Stimulated activated CD8-positive, alpha-beta memory T cell treated with anti-CD3 and anti-CD28 coated beads, Interleukin-4, amount 100 ng/mL, for 4 hours (primary cell): ENCODE data around the gene VTCN1.
A peak's percentile ranks its signal among the peaks of the same experiment; 100 is the strongest.
"Not testable (repeated sequence)": the region's sequence is repeated elsewhere in the genome, so short reads cannot be mapped to it uniquely, and the experiment has no call there.

Experiments
- DNase-seq, 2 donors: peaks; one replicate each; pipeline ENCODE4 v3.0.0-alpha.2; 2020; ENCODE audit warnings: low read depth in 2 of 2, low spot score in 1 of 2

Gene VTCN1

DNA sequence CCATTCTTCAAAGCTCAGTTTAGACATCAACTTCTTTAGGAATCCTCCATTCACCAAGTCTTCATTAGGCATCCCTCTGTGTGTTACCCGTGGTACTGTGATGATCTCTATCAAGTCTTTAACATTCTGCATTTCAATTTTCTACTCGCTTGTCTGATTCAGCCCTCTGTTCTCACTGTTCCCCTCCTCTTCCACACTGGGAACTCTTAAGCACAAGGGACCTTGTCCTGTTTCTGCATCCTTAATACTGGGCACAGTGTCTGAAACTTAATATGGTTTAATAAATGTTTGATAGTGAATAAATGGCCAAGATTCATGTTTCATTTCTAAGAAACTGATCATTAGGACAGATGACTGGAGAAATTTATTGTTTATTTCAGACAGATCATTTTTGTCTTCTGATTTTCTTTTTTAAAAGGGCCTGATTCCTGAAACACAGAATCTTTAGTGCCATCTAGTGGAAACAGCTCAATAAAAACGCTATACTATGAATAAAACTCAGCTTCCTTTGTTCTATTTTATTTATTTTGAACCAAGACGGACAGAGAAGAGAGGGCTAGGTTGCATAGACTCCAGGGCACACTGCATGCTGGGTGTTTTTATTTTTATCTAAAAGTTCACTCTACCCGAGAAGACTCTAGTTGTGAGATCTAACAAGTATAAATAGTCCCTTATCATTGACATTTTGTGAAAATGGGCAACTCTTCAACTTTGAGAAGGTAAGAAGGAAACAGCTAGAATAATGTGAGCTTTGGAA, 82.2 kb downstream of the VTCN1 start:
- DNase-seq, result no peak

DNA sequence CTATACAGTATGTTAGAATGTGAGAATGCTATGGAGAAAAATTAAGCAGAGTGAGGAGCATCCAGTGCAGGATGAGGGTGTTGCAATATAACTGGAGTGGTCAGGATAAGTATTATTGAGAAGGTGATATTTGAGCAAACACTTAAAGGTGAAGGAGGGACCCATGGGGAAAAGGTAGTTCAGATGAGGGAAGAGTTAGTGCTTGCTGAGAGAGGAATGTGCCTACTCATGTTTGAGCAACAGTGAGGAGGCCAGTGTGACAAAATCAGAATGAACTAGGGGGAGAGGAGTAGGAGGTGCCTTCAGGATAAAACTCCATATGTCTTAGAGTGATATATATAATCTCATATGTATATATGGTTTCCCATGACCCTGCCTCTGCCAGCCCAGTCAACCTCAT, 82.9 kb downstream of the VTCN1 start:
- no peak for DNase-seq

DNA sequence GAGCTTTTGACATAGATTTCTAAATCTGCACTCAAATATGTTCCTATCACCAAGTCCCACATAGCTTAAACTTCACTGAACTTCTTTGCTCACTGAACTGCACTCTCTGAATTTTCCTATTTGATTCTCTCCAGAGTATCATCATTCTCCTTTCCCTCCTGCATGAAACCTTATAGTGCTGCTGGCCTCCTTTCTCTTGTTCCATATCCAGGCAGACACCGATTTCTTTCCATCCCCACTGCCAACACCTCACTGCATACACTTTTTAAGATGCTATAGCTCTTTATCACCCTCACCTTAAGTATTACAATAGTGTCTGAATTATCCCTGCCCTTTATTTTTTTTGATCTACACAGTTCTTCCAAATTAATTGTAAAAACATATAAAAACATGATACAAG, 86.1 kb downstream of the VTCN1 start:
- no peak for DNase-seq

DNA sequence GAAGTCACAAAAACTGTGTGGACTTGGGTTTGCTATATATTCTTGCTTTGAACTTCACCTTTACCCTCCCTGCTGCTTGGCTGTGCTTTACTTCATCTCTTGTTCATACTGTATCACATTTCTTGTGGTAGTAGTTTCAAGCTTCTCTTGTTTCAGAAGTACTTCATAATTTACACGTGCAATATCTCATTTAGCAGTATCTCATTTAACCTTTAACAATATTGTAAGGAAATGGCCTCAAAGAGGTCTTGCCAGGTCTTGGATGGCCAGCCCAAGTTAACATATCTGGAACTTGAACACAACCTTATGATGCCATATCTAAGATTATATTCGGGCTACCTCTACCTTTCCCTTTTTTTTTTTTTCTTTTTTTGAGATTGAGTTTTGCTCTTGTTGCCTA, 87.5 kb downstream of the VTCN1 start:
- DNase-seq, result no peak

DNA sequence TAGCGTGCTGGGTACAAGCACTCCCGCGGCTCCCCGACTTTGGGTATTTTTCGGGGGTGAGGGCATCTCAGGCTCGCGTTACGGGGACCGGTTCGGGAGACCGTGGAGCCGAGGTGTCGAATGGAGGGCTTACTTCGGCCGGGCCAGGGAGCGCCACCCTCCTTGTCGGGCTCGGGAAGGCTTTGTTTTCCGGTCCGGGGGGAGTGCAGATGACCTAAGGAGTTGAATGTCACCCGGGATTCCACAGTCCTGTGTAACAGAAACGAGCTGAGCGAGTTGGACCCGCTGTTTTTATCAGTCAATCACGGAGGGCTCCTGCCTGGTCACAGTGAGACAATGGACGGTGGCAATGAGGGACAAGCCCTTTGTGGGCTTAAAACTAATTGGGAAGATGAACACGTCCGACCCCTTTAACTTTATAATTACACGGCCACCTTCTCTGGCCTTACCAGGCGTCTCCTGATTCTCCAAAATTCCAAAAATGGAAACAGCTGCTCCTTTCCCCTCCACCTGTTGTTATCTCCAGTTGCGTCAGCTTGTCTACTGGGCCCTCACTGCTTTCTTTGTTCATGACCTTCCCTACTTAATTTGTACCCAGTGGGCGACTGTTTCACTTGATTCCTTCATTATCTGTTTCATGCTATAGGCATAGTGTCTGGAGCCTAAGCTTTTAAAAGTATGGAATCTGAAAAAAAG, 88.2 kb downstream of the VTCN1 start:
- no peak for DNase-seq

DNA sequence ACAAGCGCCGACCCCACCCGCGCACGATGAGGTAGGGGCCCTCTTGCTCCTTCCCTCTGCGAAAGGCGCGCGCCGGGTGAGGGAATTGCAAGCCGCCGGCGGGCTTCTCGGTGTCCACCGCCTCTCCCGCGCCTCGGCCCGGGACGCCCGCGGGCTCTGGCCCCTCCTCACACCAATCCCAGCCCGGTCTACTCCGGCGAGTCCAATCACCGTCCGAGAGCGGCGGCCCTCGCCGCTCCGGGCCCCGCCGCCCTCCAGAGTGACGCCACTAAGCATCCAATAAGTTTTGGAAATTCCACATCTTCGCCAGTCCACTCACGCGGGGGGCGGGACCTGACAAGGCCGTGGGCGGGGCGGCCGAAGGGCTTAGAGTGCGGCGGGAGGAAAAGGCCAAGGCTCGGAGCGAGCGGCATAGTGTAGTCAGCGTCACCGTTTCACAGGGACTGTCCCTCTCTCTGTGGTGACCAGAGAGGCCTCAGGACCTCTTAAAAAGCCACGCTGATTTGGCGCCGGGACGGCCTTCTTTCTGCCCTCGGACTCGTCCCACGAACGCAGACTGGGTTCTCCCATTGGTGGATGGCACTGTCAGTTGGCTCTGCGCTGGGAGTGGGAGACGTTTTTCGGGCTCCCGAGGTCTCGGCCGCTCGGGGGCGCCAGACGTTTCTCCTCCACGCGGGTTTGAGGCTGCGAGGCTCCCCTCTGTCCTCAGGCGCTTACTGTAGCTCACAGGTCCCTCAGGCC, 89.0 kb downstream of the VTCN1 start, which contains the start of gene TRIM45:
Gene TRIM45 (minus strand): TSS at position 161 of the 741 bp plus-strand sequence. CDS start 548 bp downstream, outside the sequence.
- DNase-seq, result peak; percentile 64 to 65

DNA sequence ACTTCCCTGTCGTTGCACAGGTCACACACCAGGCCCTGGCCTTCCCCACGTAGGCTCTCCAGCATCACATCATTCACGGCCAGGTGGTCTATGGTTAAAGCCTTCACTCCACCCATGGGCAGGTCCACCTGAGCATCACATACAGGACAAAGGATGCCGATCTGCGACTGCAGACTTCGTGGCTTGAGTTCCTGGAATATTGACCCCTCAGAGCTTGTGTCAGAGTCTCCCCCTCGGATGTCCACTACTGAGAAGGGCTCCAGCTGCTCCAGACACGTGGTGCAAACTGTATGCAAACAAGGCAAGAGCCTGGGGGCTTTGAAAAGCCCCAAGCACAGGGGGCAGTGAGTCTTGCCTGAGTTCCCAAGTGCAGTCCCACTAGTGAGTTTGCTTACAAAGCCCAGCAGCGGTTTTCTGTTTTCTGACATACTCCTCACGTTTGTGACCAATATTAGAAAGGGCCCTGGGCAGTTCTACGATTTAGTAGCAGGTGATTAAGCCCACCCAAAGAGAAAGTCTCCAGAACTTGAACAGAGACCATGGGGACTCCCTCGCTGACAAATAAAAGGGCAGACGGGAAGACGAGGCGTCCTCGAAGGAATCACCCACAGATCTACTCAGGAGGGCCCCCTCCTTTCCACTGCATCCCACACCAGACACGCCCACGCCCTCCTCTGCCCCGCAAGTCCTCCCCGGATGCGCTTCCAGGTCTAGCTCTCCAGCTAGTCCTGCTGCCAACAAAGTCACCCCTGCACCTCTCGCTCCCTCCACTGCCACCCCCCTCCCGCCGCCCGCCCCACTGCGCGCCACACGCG, 89.7 kb downstream of the VTCN1 start:
- peak in 1 of 2 donors; percentile 3 for DNase-seq

DNA sequence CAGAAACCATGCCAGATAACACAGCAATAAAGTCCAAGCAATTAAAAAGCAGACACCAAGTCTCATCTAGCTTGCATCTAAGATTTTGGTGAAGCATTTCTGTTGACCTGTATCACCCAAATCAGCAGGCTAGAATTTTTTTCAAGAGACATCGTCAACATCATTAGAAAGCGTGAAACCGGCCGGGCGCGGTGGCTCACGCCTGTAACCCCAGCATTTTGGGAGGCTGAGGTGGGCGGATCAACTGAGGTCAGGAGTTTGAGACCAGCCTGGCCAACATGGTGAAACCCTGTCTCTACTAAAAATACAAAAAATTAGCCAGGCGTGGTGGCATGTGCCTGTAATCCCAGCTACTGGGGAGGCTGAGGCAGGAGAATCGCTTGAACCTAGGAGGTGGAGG, 91.6 kb downstream of the VTCN1 start:
- DNase-seq, result not testable (repeated sequence)

DNA sequence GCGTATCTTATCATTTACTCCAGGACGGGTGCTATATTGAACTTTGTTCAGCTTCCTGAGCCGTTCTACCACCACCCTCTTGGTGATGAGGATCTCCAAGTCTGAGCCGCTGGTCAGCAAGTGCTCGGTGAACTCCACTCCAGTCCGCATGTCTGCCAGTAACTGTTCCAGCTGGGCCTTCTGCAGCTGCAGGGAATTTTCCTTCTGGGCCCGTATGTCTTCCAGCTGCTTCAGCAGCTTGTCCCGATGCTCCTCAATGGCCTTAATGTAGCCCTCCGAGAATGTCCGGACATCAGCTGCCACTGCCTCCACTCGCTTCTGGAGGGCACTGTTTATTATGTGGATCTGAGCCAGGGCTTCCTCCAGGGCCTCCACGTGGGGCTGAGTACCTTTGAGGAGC, 92.6 kb downstream of the VTCN1 start:
- no peak for DNase-seq

DNA sequence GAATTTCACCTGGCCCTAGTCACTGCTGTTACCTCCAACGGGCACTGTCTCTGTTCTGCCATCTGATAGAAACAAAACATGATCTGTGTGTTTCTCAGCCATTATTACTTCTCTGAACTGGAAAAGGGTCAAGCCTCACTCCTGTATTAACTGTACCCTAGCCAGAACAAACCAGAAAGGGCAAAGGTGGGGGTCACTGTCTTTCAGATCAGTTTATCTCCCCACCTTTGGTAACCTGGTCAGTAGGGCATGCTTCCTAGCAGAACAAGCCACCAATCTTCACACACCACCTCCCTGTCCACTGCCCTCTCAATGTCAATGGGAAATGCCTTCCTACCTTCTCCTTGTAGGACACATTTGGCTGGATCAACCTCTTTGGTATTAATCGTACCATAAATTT, 93.0 kb downstream of the VTCN1 start:
- DNase-seq, result no peak

DNA sequence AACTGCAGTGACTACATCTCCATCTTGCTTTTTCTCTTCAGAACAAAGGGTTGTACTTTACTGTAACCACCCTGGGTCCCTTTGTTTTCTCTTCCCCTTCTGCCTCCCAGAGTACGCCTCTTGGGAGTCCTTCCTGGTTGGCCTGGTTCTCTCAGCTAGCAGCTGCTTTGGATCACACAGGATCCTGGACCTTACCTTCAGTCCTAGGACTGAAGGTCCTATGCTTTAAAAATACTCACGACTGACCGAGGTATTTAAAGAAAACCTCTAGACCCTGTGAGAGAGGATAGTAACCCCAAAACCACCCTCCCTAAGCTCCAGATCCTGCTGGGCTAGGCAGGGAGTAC, 94.0 kb downstream of the VTCN1 start:
- DNase-seq, result no peak

DNA sequence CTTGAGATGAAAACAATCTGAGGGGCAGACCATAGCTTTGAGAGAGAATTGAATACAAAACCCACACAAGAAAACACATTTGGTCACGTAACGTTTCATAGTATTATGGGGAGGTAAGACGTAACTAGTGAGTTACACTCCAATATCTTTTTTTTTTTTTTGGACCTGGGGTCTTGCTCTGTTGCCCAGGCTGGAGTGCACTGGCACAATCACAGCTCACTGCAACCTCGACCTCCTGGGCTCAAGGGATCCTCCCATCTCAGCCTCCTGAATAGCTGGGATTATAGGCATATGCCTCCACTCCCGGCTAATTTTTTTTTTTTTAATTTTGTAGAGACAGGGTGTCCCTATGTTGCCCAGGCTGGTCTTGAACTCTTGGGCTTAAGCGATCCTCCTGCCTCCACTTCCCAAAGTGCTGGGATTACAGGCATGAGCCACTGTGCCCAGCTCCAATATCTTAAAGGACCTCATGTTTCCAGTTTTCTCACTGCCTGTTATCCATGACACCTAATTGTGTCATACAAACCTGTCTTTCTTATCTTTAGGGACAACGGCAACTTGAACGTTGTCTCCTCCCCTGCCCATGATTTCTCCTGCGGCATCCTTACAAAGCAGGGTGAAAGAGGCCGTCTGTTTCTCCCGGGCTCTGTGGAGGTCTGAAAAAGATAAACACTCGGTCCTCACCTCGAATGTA, 94.5 kb downstream of the VTCN1 start:
- no peak for DNase-seq

DNA sequence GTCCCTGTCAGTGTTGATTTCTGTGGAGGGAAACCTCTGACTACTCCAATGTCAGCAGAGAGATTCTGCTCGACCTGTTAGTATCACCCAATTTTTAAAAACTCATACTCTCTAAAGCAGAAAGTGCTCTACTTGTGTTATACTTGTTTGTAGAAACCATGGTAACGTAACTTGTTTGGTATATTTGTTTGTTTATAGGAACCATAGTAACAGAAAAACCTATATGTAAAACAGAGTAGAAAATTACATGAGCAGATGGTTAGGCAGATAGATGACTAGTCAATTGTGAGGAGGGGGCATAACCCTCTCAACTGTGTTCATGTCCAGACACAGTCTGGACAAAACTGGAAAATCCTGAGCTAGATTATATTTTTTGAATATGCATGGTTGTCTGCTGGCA, 95.8 kb downstream of the VTCN1 start:
- DNase-seq, result no peak

DNA sequence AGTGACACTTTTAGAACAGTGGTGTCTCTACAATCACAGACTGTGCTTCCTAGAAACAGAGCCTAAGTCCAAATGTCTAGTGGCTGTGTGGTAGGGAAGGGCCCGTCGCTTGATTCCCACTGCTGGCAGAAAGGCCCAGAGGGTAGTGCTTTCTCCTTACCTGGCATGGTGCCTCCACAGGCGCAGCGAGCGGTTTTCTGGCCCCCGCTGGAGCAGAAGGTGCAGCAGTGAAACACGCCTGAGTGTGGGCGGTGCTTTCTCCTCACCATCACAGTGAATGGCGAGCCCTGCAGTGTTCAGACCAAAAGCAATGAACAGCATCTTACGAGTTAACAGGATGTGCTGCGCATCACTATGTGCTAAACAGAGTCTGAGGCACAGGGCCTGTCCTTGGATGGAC, 97.5 kb downstream of the VTCN1 start:
- DNase-seq, result no peak

DNA sequence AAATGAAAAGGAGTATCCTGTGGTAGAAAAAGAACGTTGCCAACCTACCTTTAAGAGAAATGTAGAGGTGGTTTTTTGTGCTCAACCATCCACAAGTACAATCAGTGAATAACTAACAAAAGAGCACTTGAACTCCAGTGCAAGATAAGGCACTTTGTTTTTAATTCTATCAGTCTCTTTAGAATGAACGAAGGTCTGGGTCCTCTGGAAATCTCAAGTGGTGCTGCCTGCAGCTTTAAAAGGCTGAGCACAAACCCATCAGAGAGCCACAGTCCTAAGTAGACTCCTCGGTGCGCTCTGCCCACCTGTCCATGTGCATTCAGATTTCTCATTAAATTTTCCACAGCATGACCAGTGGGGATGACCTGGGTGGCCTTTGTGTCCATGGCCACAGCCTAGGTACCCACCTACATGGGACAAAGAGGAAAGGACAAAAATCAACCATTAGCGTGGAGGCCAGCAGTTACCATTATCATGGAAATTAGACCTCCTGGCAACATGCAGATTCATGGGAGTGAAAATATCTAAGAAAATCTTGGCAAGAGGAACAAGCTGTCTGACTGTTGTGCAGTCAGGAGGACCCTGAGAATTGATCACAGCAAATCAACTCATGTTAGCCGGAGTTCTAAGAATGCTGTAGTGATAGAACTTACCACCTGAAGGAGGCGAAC, 98.5 kb downstream of the VTCN1 start:
- DNase-seq, result no peak

DNA sequence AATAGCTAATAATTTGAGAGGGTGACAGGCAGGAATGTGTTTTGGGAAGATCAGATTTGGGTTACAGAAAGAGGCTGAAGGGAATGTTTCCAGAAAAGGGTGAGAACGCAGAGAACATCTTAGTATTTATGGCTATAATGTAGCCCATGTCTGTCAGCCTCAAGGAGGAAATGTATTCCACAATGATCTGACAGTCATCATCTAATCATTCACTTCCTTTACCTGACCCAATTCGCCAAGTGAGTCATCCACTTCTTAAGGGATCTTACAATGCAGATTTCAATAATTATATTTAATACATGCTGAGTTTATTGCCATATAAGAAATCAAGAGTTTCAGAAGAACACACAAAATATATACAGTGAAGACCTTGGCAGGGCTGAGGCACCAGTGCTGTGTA, 100.0 kb downstream of the VTCN1 start:
- DNase-seq, result no peak

DNA sequence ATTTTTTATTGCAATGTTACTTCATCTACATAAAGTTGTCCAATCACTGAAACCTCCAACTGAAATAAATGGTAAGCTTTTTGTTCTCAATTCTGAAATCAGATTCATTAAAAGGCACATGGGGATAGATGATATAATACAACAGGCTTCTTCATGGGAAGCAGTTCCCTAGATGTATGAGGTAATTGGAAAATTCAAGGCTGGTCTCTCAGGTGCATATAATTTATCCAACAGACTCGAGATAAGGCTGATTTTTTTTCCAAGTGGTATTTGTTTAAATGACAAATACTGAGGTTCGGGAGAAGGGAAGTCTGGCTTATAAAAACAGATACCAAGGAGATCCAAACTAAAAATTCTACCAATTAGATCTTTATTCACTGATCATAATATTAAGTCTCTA, 103.4 kb downstream of the VTCN1 start:
- DNase-seq, result no peak

DNA sequence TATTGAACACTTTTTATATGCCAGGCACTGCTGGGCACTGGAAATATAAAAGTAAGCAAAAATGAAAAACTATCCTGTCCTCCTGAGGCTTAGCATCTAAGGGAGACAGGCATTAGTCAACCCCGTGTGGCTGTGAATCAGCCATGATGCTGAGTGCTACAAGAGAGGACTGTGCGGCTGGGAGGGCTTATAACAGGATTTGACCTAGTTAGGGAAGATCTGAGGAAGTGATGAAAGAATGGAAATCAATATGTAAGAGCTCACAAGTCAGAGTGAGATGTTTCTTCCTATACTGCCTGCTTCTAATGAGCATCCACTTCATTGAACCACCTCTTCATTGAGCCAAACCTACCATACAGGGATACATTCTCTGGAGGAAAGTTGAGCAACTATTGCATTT, 104.2 kb downstream of the VTCN1 start:
- no peak for DNase-seq

DNA sequence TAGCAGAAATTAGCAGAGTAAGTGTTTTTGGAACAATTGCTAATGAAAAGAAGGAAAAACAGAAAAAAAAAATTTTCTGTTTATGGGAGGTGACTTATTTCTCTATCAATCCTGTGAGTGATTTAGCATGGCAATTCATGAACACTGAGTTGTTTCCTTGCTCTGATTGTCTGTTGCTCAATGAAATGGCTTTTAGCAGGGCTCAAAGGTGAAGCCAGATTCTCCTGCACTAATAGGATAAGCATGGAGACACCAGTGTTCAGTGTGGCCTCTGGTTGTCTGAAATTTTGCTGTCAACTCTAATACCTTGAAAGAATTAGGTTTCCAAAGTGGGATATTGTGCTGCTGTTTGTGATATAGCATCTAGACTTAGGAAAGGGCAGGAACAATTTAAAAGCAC, 105.0 kb downstream of the VTCN1 start:
- no peak for DNase-seq

DNA sequence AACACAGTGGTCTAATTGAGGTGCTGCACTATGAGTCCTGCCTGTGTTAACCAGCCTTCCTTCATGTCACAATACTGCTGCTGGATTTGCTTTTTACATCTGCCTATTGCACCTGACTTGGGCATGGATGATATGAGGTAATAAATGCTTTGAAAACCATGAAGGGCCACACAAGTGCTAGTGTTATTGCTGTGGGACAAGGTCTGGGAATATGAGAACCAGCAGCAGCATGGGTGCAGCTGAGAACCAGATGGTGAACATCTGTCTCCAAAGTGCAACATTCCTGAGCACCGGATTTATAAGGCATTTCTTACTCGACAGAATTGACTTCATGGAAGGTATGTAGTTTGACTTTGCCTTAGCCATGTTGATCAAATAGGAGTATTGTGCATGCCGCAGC, 105.7 kb downstream of the VTCN1 start:
- DNase-seq, result no peak
